ENCODE data around the gene RRM1.
A peak's percentile ranks its signal among the peaks of the same experiment; 100 is the strongest.

RRM1 gene

GRCh38 chr11:4092026-4092425 lies 2.6 kb upstream of the RRM1 start:
- Histone ChIP-seq H3K4me3 (replicated peaks; ENCODE audit: low read depth, low read length) (no peak overlapping the region), H3K36me3 (ENCODE audit: control insufficient read depth, insufficient read depth, low read length) (peaks cover 5% of the 10 kb centered on the region), H3K27me3 (replicated peaks; ENCODE audit: control insufficient read depth, insufficient read depth, low read length) (no peaks in the 10 kb centered on the region)
- no peak for DNase-seq (ENCODE audit: extremely low read depth, insufficient read length)
- TF ChIP-seq CTCF (IDR thresholded peaks at IDR 0.05; ENCODE audit: insufficient read depth, low read length, poor library complexity, severe bottlenecking), result no peak

GRCh38 chr11:4093519-4094347 lies 866 bp upstream of the RRM1 start:
- DNase-seq (ENCODE audit: extremely low read depth, insufficient read length), result no peak
- Histone ChIP-seq H3K27me3 (replicated peaks; ENCODE audit: control insufficient read depth, insufficient read depth, low read length) (no peaks in the 10 kb centered on the region), H3K4me3 (replicated peaks; ENCODE audit: low read depth, low read length) (peak overlapping the region; percentile 81), H3K36me3 (ENCODE audit: control insufficient read depth, insufficient read depth, low read length) (peaks cover 5% of the 10 kb centered on the region; the same call in 1 of the 2 replicates)
- TF ChIP-seq CTCF (IDR thresholded peaks at IDR 0.05; ENCODE audit: insufficient read depth, low read length, poor library complexity, severe bottlenecking), result no peak

- H3K27me3 ChIP-seq (replicated peaks; ENCODE audit: control insufficient read depth, insufficient read depth, low read length), result no peaks in the 10 kb centered on the region
- H3K36me3 ChIP-seq (ENCODE audit: control insufficient read depth, insufficient read depth, low read length), result peaks cover 4% of the 10 kb centered on the region; the same call in 1 of the 2 replicates
- no peak for DNase-seq (ENCODE audit: extremely low read depth, insufficient read length)
- TF ChIP-seq CTCF (IDR thresholded peaks at IDR 0.05; ENCODE audit: insufficient read depth, low read length, poor library complexity, severe bottlenecking), result no peak
- peak overlapping the region; percentile 81 for H3K4me3 ChIP-seq (replicated peaks; ENCODE audit: low read depth, low read length)
These were observed 1.1 kb downstream of the RRM1 start for GRCh38 chr11:4095509-4096230.

- no peak for DNase-seq (ENCODE audit: extremely low read depth, insufficient read length)
- no peaks in the 10 kb centered on the region for H3K27me3 ChIP-seq (replicated peaks; ENCODE audit: control insufficient read depth, insufficient read depth, low read length)
- no peaks in the 10 kb centered on the region for H3K36me3 ChIP-seq (ENCODE audit: control insufficient read depth, insufficient read depth, low read length)
- no peak overlapping the region for H3K4me3 ChIP-seq (replicated peaks; ENCODE audit: low read depth, low read length)
- TF ChIP-seq CTCF (IDR thresholded peaks at IDR 0.05; ENCODE audit: insufficient read depth, low read length, poor library complexity, severe bottlenecking), result no peak
These were observed 3.5 kb downstream of the RRM1 start for GRCh38 chr11:4098026-4098621.

- H3K36me3 ChIP-seq (ENCODE audit: control insufficient read depth, insufficient read depth, low read length), result no peaks in the 10 kb centered on the region
- no peak for DNase-seq (ENCODE audit: extremely low read depth, insufficient read length)
- H3K27me3 ChIP-seq (replicated peaks; ENCODE audit: control insufficient read depth, insufficient read depth, low read length), result no peaks in the 10 kb centered on the region
- no peak overlapping the region for H3K4me3 ChIP-seq (replicated peaks; ENCODE audit: low read depth, low read length)
- no peak for TF ChIP-seq CTCF (IDR thresholded peaks at IDR 0.05; ENCODE audit: insufficient read depth, low read length, poor library complexity, severe bottlenecking)
These were observed 8.1 kb downstream of the RRM1 start for GRCh38 chr11:4102711-4103110.
